Stimulated activated CD8-positive, alpha-beta memory T cell treated with anti-CD3 and anti-CD28 coated beads, Interleukin-7, amount 100 ng/mL, for 24 hours (primary cell): Measurements from ENCODE around the gene OR52M1.
A peak's percentile ranks its signal among the peaks of the same experiment; 100 is the strongest.
"Not testable (repeated sequence)": the region's sequence is repeated elsewhere in the genome, so short reads cannot be mapped to it uniquely, and the experiment has no call there.

Source experiments
- DNase-seq: peaks from one replicate; pipeline ENCODE4 v3.0.0-alpha.2; 2020; ENCODE audit warnings: low read depth

The OR52M1 gene

DNA sequence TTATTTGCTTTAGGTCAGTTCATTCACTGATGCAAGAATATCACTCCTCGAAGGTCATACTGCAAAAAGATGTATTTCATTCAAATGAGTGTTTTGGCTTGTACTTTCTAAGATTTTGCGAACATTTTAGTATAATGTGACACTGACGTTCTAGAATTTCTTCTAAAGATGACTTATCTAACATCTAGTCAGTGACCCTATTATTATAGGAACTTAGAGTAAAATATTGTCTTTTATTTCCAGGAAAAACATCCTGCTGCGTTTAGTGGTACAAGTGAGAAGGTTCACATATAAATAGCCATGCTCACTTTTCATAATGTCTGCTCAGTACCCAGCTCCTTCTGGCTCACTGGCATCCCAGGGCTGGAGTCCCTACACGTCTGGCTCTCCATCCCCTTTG lies at the start of gene OR52M1:
Gene OR52M1, plus strand, starts transcription at position 301 of the 400 bp plus-strand sequence. Its CDS starts 0 bp downstream, at position 301.
- no peak for DNase-seq

DNA sequence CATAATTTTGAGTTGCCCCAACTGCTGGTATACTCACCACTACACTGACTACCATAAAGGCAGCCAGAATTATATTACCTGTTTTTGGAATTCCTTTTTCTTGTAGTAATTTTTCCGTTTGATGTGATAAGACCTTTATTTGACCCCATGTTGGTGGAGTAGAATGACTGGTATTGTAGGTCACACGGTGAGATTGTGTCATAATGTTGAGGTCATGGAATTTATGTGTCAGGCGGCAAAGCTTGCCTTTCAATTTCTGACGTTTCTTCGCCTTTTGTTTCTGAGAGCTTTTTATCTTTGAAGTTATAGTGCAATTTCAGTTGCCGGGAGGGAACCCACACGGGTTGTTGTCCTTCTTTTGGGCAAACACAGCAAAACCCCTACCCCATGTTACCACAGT lies 49.5 kb upstream of the OR52M1 start:
- DNase-seq, result no peak

GRCh38 chr11:4495986-4496385 lies 49.0 kb upstream of the OR52M1 start:
- no peak for DNase-seq

- no peak for DNase-seq
These were observed 48.3 kb upstream of the OR52M1 start for GRCh38 chr11:4496557-4497248.

- no peak for DNase-seq
These were observed 36.1 kb upstream of the OR52M1 start for GRCh38 chr11:4508886-4509285.

GRCh38 chr11:4511282-4512245 lies 33.4 kb upstream of the OR52M1 start:
- no peak for DNase-seq

- no peak for DNase-seq
These were observed 30.8 kb upstream of the OR52M1 start for GRCh38 chr11:4514196-4514595.

DNA sequence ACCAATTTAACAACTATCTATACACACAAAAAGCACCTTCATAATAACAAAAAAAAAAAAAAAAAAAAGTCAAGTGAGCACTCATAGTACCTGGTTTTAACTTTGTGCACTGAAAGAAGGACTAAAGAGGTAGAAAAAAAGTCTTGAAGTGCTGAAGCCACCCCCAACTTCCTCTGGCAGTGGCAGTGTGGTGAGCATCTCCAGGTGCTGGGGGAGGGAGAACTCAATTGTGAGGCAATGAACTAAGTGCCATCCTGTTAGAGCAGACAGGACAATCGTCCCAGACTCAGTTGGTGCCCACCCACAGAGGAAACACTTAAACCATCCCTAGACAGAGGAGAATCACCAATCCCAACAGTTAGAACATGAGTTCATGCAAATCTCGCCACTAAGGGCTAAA lies 22.7 kb upstream of the OR52M1 start:
- no peak for DNase-seq

DNA sequence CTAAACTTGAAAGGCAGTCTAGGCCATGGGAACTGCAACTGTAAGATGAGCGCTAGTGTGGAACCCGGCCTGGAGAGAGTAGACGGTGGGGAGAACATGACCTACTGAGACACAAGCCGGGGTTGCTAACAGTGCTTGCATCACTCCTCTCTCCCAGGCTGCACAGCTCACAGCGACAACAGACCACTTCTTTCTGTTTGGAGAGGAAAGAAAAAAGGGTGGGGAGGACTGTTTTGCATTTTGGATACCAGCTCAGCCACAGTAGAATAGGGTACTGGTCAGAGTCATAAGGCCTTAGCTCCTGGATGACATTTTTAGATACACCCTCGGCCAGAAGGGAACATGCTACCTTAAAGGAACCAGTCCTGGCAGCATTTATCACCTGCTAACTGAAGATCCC lies 22.2 kb upstream of the OR52M1 start:
- no peak for DNase-seq

DNA sequence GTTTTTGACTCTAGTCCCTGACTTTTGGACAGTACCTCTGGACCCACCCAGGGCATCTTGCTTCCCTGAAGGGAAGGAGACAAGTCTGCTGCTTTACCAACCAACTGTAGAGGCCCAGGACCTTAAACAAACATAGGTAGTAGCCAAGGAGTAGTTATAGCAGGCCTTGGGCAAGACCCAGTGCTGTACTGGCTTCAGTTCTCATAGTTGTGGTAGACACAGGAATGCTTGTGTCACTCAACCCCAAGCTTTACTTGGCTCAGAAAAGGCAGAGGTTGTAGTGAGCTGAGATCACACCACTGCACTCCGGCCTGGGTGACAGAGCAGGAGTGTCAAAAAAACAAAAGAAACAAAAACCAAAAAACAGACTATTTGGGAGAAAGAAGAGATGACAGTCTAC lies 21.3 kb upstream of the OR52M1 start:
- no peak for DNase-seq

DNA sequence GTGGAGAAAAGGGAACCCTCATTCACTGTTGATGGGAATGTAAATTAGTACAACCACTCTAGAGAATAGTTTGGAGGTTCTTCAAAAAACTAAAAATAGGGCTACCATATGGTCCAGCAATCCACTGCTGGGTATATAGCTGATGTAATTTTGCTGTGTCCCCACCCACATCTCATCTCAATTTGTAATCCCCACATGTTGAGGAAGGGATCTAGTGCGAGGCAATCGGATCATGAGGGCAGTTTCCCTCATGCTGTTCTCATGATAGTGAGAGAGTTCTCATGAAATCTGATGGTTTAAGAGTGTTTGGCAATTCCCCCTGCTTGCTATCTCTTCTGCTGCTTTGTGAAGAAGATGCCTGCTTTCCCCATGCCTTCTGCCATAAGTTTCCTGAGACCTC lies 17.1 kb upstream of the OR52M1 start:
- no peak for DNase-seq

- DNase-seq, result not testable (repeated sequence)
These were observed 13.3 kb upstream of the OR52M1 start for GRCh38 chr11:4531686-4532085.

GRCh38 chr11:4539603-4540219 lies 5.3 kb upstream of the OR52M1 start:
- DNase-seq, result peak; percentile 11

- DNase-seq, result no peak
These were observed 3.9 kb upstream of the OR52M1 start for GRCh38 chr11:4541071-4541470.

- DNase-seq, result no peak
These were observed 1.4 kb upstream of the OR52M1 start for GRCh38 chr11:4543561-4543960.

- DNase-seq, result no peak
These were observed 1.9 kb downstream of the OR52M1 start for GRCh38 chr11:4546878-4547277.

DNA sequence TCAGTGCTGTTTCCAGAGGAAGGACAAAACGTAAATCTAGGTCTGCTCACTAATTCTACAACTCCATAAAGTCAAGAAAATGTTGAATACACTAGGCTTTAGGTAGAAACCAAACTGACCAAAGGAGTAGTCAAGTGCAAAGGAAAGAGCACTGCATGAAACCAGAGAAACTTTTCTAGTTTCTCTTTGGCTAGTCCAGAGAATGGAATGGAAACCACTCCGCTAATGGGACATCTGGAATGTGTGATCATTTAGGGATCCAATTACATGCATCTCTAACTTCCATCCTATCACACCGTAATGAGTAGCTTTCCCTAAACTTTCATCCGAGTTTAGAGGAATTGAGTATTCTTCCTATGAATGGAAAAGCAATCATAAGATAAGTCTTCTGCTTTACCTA lies 2.4 kb downstream of the OR52M1 start:
- DNase-seq, result no peak

DNA sequence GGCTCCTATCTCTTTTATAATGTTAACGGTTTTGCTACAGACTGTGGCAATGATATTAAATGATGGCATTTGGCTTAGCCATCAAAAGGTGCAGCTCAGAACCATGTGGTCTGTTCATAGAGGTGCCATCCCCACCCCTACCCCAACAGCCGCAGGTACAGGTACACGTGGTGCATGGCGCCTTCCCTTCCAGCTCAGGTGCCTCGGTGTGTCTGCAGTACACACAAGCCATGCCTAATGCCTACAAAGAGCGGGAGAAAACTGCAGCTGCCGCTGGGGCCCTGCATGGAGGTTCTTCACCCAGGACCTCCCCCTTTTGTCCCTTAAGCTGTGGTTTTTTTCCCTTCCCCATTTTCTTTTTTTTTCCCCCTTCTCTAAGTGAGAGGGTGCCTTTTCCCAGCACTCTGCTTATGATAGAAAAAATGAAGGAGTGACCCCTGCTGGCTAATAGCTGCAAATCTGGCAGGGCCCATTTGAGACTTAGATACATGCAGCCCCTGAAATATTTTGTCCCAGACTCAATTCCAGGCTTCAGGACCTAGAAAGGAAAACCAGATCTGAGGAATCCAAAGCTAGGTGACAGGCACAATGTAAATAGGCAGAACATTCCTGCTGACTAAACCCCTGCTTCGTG lies 6.5 kb downstream of the OR52M1 start:
- no peak for DNase-seq

GRCh38 chr11:4559527-4560440 lies 14.8 kb downstream of the OR52M1 start:
- no peak for DNase-seq

- no peak for DNase-seq
These were observed 15.5 kb downstream of the OR52M1 start for GRCh38 chr11:4560467-4560866.

DNA sequence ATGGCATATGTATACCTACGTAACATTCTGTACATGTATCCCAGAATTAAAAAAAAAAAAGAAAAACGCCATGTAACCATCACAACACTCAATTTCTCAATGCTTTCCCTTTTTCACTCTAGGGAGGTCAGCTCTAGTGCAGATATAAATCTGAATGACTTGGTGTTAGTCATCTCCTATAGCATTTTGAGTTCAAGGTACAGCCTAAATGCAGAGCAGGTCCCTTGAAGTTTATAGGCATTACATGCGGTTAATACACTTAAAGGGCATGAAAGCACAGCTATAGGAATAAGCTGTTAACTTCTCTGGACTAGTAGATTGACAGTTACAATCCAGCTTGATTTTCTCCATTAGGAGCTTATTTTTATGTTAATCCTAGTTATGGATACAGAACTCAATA lies 20.4 kb downstream of the OR52M1 start:
- no peak for DNase-seq
